Activated T-helper 9 cell treated with anti-CD3 and anti-CD28 coated beads, Interleukin-2, amount 50 U/mL, for 16 hours (primary cell): Measurements from ENCODE around the gene GOSR2.
"Not testable (repeated sequence)": the region's sequence is repeated elsewhere in the genome, so short reads cannot be mapped to it uniquely, and the experiment has no call there.

Source experiments
- DNase-seq: peaks from one replicate; pipeline ENCODE4 v3.0.0-alpha.2; 2020; ENCODE audit warnings: low read depth

GOSR2 gene

GRCh38 chr17:46930051-46930450, 7.1 kb downstream of the GOSR2 start:
- no peak for DNase-seq

DNA sequence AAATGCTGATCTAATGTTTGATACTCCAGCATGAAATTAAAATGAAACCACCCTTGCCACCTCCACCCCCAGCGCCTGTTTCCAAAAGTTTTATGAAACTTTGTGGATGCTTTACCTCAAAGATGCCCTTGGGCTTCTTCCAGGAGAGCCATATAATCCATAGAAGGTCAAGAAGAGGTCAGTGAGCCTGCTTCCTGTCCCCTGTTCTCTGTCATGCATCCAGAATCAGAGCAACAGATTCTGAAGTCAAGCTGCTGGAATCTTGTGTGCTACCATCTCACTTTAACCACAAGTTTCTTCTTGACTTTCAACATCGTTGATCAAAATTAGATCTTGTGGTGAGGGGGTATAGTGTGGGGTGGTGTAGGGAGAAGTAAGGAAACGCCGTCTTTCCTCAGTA, 8.6 kb downstream of the GOSR2 start:
- no peak for DNase-seq

GRCh38 chr17:46935658-46936266, 12.8 kb downstream of the GOSR2 start:
- no peak for DNase-seq

- DNase-seq: peak; percentile 39
Measured at GRCh38 chr17:46940692-46941404, 17.9 kb downstream of the GOSR2 start.

GRCh38 chr17:46942441-46943217, 19.7 kb downstream of the GOSR2 start:
- DNase-seq: peak; percentile 20

DNA sequence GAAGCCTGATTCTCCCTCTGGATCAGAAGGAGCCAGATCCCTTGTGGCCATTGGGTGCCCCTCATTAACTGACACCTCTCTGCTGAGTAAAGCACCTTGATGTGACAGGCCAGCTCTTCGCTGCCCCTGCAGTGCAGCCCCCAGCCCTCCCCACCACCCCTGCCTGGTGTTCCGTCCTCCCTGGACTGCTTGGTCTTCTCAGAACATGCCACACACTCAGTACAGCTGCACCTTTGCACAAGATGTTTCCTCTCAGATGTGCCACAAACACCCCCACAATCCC, 20.2 kb downstream of the GOSR2 start:
- no peak for DNase-seq

DNA sequence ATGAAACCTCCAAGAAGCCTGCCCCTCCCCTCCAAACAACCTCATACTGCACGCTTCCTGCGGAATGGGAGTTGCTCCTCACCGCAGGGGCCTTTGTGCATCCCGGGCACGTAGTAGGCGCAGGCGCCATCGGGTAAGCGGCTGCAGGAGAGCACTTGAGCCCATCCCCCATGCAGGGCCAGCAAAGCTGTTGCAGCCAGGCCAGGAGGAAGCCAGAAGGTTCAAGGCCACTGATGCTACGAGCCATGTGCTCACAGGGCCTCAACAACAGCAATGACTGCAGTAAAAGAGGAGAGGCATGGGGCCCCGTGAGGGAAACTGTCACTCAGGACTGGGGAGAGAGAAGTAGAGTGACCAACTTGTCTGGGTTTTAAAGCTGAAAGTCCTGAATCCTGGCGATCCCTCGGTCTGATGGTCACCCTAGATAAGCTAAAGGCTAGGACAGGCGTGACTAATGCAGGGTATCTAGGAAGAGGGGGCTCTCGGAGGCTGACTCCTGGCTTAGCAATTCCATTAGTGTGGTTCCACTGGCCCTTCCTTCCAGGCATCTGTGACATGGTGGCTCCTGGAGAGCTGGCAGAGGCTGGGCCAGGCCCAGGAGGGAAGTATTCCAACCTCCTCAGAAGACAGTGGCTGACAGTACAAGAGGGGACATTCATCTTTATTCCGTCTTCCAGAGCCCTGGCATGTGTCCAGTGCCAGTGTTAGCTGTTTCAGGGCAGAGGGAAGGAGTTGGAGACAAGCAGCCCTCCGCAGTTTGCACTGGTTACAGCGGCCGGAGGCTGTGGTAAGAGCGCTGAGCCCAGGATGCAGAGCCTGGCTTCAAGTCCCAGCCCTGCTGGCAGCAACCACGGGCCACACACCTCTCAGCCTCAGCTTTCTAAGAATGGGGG, 20.8 kb downstream of the GOSR2 start:
- no peak for DNase-seq

DNA sequence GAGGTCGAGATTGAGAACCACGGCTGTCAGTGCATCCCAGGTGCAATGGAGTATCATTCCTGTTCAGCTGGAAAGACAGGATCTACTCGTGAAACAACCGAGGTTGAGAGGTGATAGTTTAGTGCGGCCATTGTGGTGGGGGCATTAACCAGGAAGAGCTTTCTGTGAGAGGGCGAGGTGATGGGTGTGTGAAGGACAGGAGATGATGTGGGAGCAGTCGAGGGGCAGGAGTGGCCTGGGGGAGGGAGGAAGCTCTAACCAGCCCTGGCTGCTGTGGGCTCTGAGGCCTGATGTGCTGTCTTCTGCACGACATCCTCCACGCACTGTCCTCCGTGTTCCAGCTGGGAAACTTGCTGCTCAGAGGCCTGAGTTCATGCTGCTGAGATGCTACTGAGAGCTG, 22.0 kb downstream of the GOSR2 start:
- no peak for DNase-seq

DNA sequence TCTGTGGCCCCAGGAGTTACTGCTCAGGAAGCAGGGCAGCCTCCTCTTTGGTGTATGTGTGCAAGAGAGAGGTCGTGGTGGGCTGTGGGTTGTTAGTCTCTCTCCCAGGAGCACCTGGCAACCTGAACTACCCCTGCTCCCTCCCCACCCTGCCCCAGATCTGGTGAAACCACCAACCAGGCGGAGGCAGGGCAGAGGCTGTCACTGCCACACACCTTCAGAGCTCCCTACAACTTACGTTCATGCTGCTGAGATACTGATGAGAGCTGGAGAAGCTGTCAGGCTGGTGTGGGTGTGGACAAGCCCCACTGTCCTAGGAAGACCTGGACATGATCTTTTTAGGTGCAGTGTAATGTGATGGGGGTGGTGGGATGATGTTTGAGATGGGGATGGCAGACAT, 24.3 kb downstream of the GOSR2 start:
- no peak for DNase-seq

GRCh38 chr17:46948544-46948943, 25.6 kb downstream of the GOSR2 start:
- no peak for DNase-seq

- DNase-seq: no peak
Measured at GRCh38 chr17:46949291-46950174, 26.6 kb downstream of the GOSR2 start.

GRCh38 chr17:46950342-46950996, 27.5 kb downstream of the GOSR2 start:
- no peak for DNase-seq

- DNase-seq: no peak
Measured at GRCh38 chr17:46950997-46951621, 28.1 kb downstream of the GOSR2 start.

DNA sequence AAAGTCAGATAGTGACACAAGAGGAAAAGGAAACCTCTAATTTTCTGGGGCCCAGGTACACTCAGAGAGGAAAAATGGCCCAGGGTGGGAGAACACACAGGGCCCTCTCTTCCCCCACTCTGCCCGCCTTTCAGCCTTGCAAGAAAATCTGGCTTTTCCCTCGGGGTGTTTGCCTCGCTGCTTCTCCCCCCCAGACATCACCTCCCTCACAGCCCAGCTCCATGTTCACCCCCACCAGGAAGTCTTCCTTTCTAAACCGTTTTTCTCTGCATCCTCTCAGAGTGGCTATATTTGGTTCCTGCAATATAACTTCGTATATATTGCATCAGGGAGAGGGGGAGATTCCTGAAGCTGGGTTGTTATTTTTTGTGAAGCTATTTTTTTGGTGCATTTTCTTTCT, 28.7 kb downstream of the GOSR2 start:
- DNase-seq: no peak

DNA sequence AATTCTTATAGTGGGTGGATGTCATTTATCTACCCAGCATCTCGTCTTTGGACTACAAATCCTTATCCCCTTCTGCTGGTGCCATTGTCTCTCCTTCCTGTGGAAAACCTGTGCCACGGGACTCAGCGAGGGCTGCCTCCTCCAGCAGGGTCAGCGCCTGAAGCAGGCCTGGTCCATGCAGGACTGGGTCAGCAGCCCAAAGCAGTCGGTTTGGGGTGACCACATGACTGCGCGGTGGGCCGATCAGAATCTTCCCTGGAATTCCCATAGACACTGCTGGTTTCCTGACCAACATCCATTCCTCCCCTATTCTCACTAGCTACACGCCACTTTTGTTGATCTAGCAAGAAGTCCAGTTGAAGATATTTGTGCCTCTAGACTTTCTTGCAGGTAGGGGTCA, 29.2 kb downstream of the GOSR2 start:
- DNase-seq: no peak

DNA sequence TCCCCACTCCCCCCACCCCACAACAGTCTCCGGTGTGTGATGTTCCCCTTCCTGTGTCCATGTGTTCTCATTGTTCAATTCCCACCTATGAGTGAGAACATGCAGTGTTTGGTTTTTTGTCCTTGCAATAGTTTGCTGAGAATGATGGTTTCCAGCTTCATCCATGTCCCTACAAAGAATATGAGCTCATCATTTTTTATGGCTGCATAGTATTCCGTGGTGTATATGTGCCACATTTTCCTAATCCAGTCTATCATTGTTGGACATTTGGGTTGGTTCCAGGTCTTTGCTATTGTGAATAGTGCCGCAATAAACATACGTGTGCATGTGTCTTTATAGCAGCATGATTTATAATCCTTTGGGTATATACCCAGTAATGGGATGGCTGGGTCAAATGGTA, 30.2 kb downstream of the GOSR2 start:
- DNase-seq: not testable (repeated sequence)

DNA sequence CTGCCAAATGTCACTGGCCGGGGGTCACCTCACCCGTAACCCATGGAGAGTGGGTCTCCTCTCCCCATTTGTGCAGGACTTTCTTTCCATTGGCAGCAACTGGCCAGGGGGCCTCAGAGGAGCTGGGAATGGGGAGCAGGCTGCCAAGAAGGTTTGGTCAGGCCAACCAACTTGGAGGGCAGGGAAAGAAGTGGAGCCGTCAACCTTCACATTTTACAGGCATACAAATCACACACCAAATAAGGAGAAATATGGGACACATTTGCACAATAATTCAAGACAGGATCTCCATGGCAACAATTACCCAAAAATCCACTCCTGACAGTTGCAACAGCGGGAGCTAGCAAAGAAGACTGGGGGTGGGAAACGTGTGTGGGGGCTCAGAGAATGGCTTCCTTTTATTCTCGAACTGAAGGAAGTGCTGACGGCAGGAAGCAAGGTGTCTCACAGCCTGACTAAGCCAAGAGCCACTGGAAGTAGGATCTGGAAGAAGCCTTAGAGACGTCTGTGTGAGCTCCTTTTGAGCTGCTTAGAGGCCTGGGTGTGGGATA, 35.2 kb downstream of the GOSR2 start:
- DNase-seq: no peak

DNA sequence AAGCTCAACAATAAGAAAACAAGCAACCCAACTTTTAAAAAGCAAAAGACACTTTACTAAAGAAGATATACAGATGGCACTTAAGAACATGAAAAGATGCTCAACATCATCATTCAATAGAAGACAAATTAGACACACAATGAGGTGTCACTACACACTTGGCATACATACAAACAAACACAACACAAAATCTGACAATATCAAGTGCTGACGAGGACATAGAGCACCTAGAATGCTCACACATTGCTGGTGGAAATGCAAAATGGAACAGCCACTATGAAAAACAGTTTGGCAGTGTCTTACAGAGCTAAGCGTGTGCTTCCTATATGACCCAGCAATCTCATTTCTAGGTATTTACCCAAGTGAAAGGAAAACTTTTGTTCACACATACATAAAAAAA, 37.2 kb downstream of the GOSR2 start:
- no peak for DNase-seq

- DNase-seq: no peak
Measured at GRCh38 chr17:46962374-46962790, 39.4 kb downstream of the GOSR2 start.

GRCh38 chr17:46963571-46963970, 40.6 kb downstream of the GOSR2 start:
- no peak for DNase-seq
